NCI-H2029 (cell line): ENCODE data around the gene CHTOP.
"Not testable (repeated sequence)": the region's sequence is repeated elsewhere in the genome, so short reads cannot be mapped to it uniquely, and the experiment has no call there.

ENCODE experiments used
- DNase-seq: peaks from one replicate; lab custom pipeline; 2025; lab: John Stamatoyannopoulos, UW

Gene CHTOP

GRCh38 chr1:153633754-153634665 lies at the start of gene CHTOP:
CHTOP (plus strand) TSS chr1:153634066; CDS start chr1:153636589, 2,523 bp downstream.
- DNase-seq: peak; percentile 97

GRCh38 chr1:153585006-153585405 lies 48.9 kb upstream of the CHTOP start:
- no peak for DNase-seq

GRCh38 chr1:153586347-153586746 lies 47.5 kb upstream of the CHTOP start:
- no peak for DNase-seq

GRCh38 chr1:153587314-153587713 lies 46.6 kb upstream of the CHTOP start:
- no peak for DNase-seq

GRCh38 chr1:153588033-153588432 lies 45.8 kb upstream of the CHTOP start:
- not testable (repeated sequence) for DNase-seq

- no peak for DNase-seq
Measured at GRCh38 chr1:153588482-153588881, 45.4 kb upstream of the CHTOP start.

GRCh38 chr1:153592748-153593147 lies 41.1 kb upstream of the CHTOP start:
- no peak for DNase-seq

GRCh38 chr1:153597206-153597605 lies 36.7 kb upstream of the CHTOP start:
- DNase-seq: no peak

GRCh38 chr1:153598309-153599172 lies 35.3 kb upstream of the CHTOP start:
- DNase-seq: no peak

GRCh38 chr1:153599847-153600246 lies 34.0 kb upstream of the CHTOP start:
- DNase-seq: no peak

- no peak for DNase-seq
Measured at GRCh38 chr1:153602749-153603148, 31.1 kb upstream of the CHTOP start.

- no peak for DNase-seq
Measured at GRCh38 chr1:153606194-153606593, 27.7 kb upstream of the CHTOP start.

GRCh38 chr1:153607381-153607780 lies 26.5 kb upstream of the CHTOP start:
- DNase-seq: no peak

- DNase-seq: no peak
Measured at GRCh38 chr1:153608089-153608682, 25.7 kb upstream of the CHTOP start.

GRCh38 chr1:153608742-153609584 lies 24.9 kb upstream of the CHTOP start:
- DNase-seq: no peak

GRCh38 chr1:153609585-153609907 lies 24.3 kb upstream of the CHTOP start:
- DNase-seq: no peak

- DNase-seq: no peak
Measured at GRCh38 chr1:153610334-153610733, 23.5 kb upstream of the CHTOP start.

GRCh38 chr1:153610811-153611301 lies 23.0 kb upstream of the CHTOP start:
- DNase-seq: no peak

GRCh38 chr1:153611356-153611755 lies 22.5 kb upstream of the CHTOP start:
- no peak for DNase-seq

- no peak for DNase-seq
Measured at GRCh38 chr1:153612111-153612754, 21.6 kb upstream of the CHTOP start.

GRCh38 chr1:153612755-153613331 lies 21.0 kb upstream of the CHTOP start, which contains the start of gene S100A16:
S100A16 (minus strand) TSS chr1:153613137; CDS start chr1:153608151, 4,986 bp downstream.
- no peak for DNase-seq
